IMR-90 (cell line): Measurements from ENCODE around the gene SLC38A8. TPM values are rescaled to one million over a fixed set of nuclear protein-coding genes. Genes with fewer than 3 reads are reported as not detected.

Experiments used
- ATAC-seq: fragments of 200-7000 bp; cut with Tn5 transposase; 2 replicates; pipeline ENCODE4 v1.9.1; 2020; ENCODE audit warnings: low read depth, mild to moderate bottlenecking, moderate library complexity
- BruUV-seq: library from RNA; stranded (reverse); fragments of 400-500 nt; replicated peaks from 2 replicates; lab custom pipeline; 2021; lab: Mats Ljungman, UMichigan
- CTCF ChIA-PET: fragments of 300-600 bp; formaldehyde crosslinking; extraction: SDS; loops from one replicate; lab custom pipeline; 2021; ENCODE audit warnings: antibody characterized with exemption; lab: Yijun Ruan, JAX
- POLR2A ChIA-PET: fragments of 300-600 bp; sonication (Branson Sonifier 250); formaldehyde crosslinking; loops from one replicate; lab custom pipeline; 2022; ENCODE audit warnings: antibody characterized with exemption; ENCODE audit not compliant: unreplicated experiment; lab: Charles Lee
- DNase-seq: peaks from one replicate; pipeline ENCODE4 v3.0.0; 2013
- H2AFZ ChIP-seq: replicated peaks from 2 replicates; pipeline ENCODE3; 2013; ENCODE audit warnings: low read length, mild to moderate bottlenecking; ENCODE audit not compliant: poor library complexity
- H2AK5ac ChIP-seq: 2 replicates; pipeline ENCODE4 v1.6.1; 2013; ENCODE audit warnings: low read depth, low read length, inconsistent platforms
- H2AK9ac ChIP-seq: replicated peaks from 2 replicates; pipeline ENCODE3; 2013; ENCODE audit warnings: mild to moderate bottlenecking, low read depth, low read length, moderate library complexity; ENCODE audit not compliant: poor library complexity
- H2BK120ac ChIP-seq: 2 replicates; pipeline ENCODE4 v1.6.1; 2013; ENCODE audit warnings: low read depth, low read length, inconsistent platforms
- H2BK15ac ChIP-seq: 3 replicates; pipeline ENCODE4 v1.6.1; 2013; ENCODE audit warnings: low read depth, low read length, inconsistent platforms
- H2BK20ac ChIP-seq: 2 replicates; pipeline ENCODE4 v1.6.1; 2013; ENCODE audit warnings: low read depth, mild to moderate bottlenecking, inconsistent platforms, low read length, moderate library complexity
- H2BK5ac ChIP-seq: 2 replicates; pipeline ENCODE4 v1.6.1; 2013; ENCODE audit warnings: mild to moderate bottlenecking, low read depth, low read length, inconsistent platforms; ENCODE audit not compliant: poor library complexity, severe bottlenecking
- H3K14ac ChIP-seq: replicated peaks from 2 replicates; pipeline ENCODE4 v1.6.1; 2013; ENCODE audit warnings: low read depth, low read length, inconsistent platforms
- H3K18ac ChIP-seq: 2 replicates; pipeline ENCODE4 v1.6.1; 2013; ENCODE audit warnings: low read depth, low read length, control low read depth
- H3K23ac ChIP-seq: 2 replicates; pipeline ENCODE4 v1.6.1; 2013; ENCODE audit warnings: low read depth, low read length, inconsistent platforms
- H3K27ac ChIP-seq: 2 replicates; pipeline ENCODE4 v1.5.1; 2013; ENCODE audit warnings: mild to moderate bottlenecking, control low read depth, low read length; ENCODE audit not compliant: insufficient read depth
- H3K27me3 ChIP-seq: 2 replicates; pipeline ENCODE4 v1.6.1; 2013; ENCODE audit warnings: low read length; ENCODE audit not compliant: control insufficient read depth, insufficient read depth
- H3K36me3 ChIP-seq: 2 replicates; pipeline ENCODE4 v1.6.1; 2013; ENCODE audit warnings: low read length, mixed read lengths; ENCODE audit not compliant: control insufficient read depth, insufficient read depth
- H3K4ac ChIP-seq: 2 replicates; pipeline ENCODE4 v1.6.1; 2013; ENCODE audit warnings: low read depth, low read length, inconsistent platforms
- H3K4me1 ChIP-seq: 2 replicates; pipeline ENCODE4 v1.6.1; 2013; ENCODE audit warnings: low read length, mixed read lengths; ENCODE audit not compliant: control insufficient read depth, insufficient read depth
- H3K4me2 ChIP-seq: 2 replicates; pipeline ENCODE4 v1.6.1; 2013; ENCODE audit warnings: low read depth, mild to moderate bottlenecking, control low read depth, low read length, moderate library complexity
- H3K4me3 ChIP-seq: 2 replicates; pipeline ENCODE4 v1.5.1; 2013; ENCODE audit warnings: low read depth, mild to moderate bottlenecking, control low read depth, low read length, moderate library complexity; ENCODE audit not compliant: insufficient read depth
- H3K56ac ChIP-seq: 2 replicates; pipeline ENCODE4 v1.6.1; 2013; ENCODE audit warnings: low read length, inconsistent platforms; ENCODE audit not compliant: insufficient read depth; ENCODE audit errors: extremely low read depth
- H3K79me1 ChIP-seq, 2 experiments: 2 replicates each; pipeline ENCODE4 v1.6.1; 2013; ENCODE audit warnings: low read length in 2 of 2, inconsistent platforms in 1 of 2, low read depth in 1 of 2
- H3K9ac ChIP-seq: 2 replicates; pipeline ENCODE4 v1.6.1; 2013; ENCODE audit warnings: low read depth, low read length, control low read depth
- H3K9me1 ChIP-seq: 2 replicates; pipeline ENCODE4 v1.6.1; 2013; ENCODE audit warnings: low read length, inconsistent platforms; ENCODE audit not compliant: insufficient read depth
- H3K9me3 ChIP-seq: 2 replicates; pipeline ENCODE4 v1.6.1; 2013; ENCODE audit warnings: low read length; ENCODE audit not compliant: control insufficient read depth, insufficient read depth
- H4K20me1 ChIP-seq: 2 replicates; pipeline ENCODE4 v1.6.1; 2013; ENCODE audit warnings: low read length, inconsistent platforms; ENCODE audit not compliant: insufficient read depth
- H4K5ac ChIP-seq: 2 replicates; pipeline ENCODE4 v1.6.1; 2013; ENCODE audit warnings: mild to moderate bottlenecking, low read depth, low read length, control low read depth
- H4K8ac ChIP-seq, 2 experiments: 2 replicates each; pipeline ENCODE4 v1.6.1; 2013; ENCODE audit warnings: low read depth in 2 of 2, low read length in 2 of 2, control low read depth in 1 of 2, inconsistent platforms in 1 of 2
- H4K91ac ChIP-seq: 2 replicates; pipeline ENCODE4 v1.6.1; 2013; ENCODE audit warnings: low read depth, low read length, inconsistent platforms; ENCODE audit not compliant: insufficient read depth
- CTCF ChIP-seq: conservative IDR thresholded peaks from 2 replicates; pipeline ENCODE4 v1.5.1; 2012; ENCODE audit warnings: mild to moderate bottlenecking, low read depth, low read length, improper control_type of control experiment
- ELK1 ChIP-seq: fragments of 150-350 bp; IDR thresholded peaks from 2 replicates; pipeline ENCODE4 v1.6.1; 2016; ENCODE audit warnings: low read depth, mild to moderate bottlenecking, low read length, moderate library complexity, borderline replicate concordance
- NFE2L2 ChIP-seq: fragments of 150-350 bp; IDR thresholded peaks from 2 replicates; pipeline ENCODE4 v1.6.1; 2016; ENCODE audit warnings: low read depth, mild to moderate bottlenecking, low read length
- RCOR1 ChIP-seq: IDR thresholded peaks from 2 replicates; pipeline ENCODE4 v1.6.1; 2012; ENCODE audit warnings: mild to moderate bottlenecking, low read length, improper control_type of control experiment; ENCODE audit not compliant: insufficient replicate concordance
- WGBS, 2 experiments: methylation state at CpG; one replicate each; pipeline versions ENCODE4 v1.1.5 to v1.1.7; 2013; ENCODE audit warnings: missing lambda C conversion rate in 2 of 2; ENCODE audit not compliant: insufficient read length in 1 of 2; ENCODE audit errors: extremely low coverage in 2 of 2; 5-methylcytosine and 5-hydroxymethylcytosine counted together
- dilution Hi-C: fragments of 300-500 bp; cut with HindIII; formaldehyde crosslinking; loops from one replicate; pipeline ENCODE4 v1.14.3; 2018; ENCODE audit warnings: low sequenced_read_pairs; ENCODE audit not compliant: unreplicated experiment
- in situ Hi-C: fragments of 300-500 bp; cut with MboI; formaldehyde crosslinking; loops from 3 replicates; pipeline ENCODE4 v1.14.3; 2019; ENCODE audit warnings: low sequenced_read_pairs, inconsistent platforms, mixed read lengths
- intact Hi-C: fragments of 100-400 bp; cut with micrococcal nuclease; formaldehyde crosslinking; loops from 2 replicates; pipeline ENCODE4 v1.10.0; 2022
- polyA plus RNA-seq, 3 experiments: library from polyadenylated mRNA; depleted of rRNA; stranded (reverse); fragments of >200 nt; gene quantifications; 2 replicates each; pipeline ENCODE4 v1.2.3, GENCODE V29; 2012; ENCODE audit warnings: low replicate concordance in 1 of 3
- total RNA-seq: library from RNA; depleted of rRNA; stranded (reverse); fragments of >200 nt; gene quantifications from 2 replicates; pipeline ENCODE4 v1.2.3, GENCODE V29; 2012

SLC38A8 gene
- total and polyA plus RNA-seq, 2 of the 4 experiments (the other 2 are of a cell fraction) = not detected

GRCh38 chr16:84045818-84046470 lies 3.3 kb upstream of the SLC38A8 start:
- Histone ChIP-seq H3K27me3 (peaks cover 26% of the 10 kb centered on the region), H3K9me3 (no peaks in the 10 kb centered on the region), H2BK5ac (no peak overlapping the region), H3K56ac (no peak overlapping the region), H4K91ac (no peak overlapping the region), H3K4me2 (no peak overlapping the region), H3K23ac (no peak overlapping the region), H2BK15ac (no peak overlapping the region), H3K4me3 (no peak overlapping the region), H4K8ac (no peak overlapping the region), H3K4ac (no peak overlapping the region), H2AK9ac (no peak overlapping the region), H3K9me1 (no peaks in the 10 kb centered on the region), H2BK120ac (no peak overlapping the region), H4K20me1 (0 out of 2 replicates have a peak, but pooled peaks cover 3% of the 10 kb centered on the region), H3K14ac (no peak overlapping the region), H3K27ac (no peak overlapping the region), H2AFZ (no peak overlapping the region), H3K36me3 (peaks cover 9% of the 10 kb centered on the region; the same call in 1 of the 2 replicates), H3K79me1 (no peaks in the 10 kb centered on the region), H4K5ac (no peak overlapping the region), H2AK5ac (no peak overlapping the region), H2BK20ac (no peak overlapping the region), H3K9ac (no peak overlapping the region), H3K18ac (no peak overlapping the region), H3K4me1 (no peaks in the 10 kb centered on the region)
- ChIA-PET POLR2A (no interaction called here), CTCF (no interaction called here)
- dilution Hi-C loops (no loop called here), in situ Hi-C loops (no loop called here), intact Hi-C loops (no loop called here)
- no peak for DNase-seq
- BruUV-seq = no TSS peak
- TF ChIP-seq ELK1 (no peak), RCOR1 (no peak), CTCF (no peak), NFE2L2 (no peak)
- 68% methylated on average over 4 of the region's 19 CpGs; no CpG with 5 or more reads in 1 of the 2 experiments for WGBS, 2 experiments
- ATAC-seq = no peak
